Measurements from ENCODE around the gene TAMALIN.
A peak's percentile ranks its signal among the peaks of the same experiment; 100 is the strongest.

TAMALIN gene

DNA sequence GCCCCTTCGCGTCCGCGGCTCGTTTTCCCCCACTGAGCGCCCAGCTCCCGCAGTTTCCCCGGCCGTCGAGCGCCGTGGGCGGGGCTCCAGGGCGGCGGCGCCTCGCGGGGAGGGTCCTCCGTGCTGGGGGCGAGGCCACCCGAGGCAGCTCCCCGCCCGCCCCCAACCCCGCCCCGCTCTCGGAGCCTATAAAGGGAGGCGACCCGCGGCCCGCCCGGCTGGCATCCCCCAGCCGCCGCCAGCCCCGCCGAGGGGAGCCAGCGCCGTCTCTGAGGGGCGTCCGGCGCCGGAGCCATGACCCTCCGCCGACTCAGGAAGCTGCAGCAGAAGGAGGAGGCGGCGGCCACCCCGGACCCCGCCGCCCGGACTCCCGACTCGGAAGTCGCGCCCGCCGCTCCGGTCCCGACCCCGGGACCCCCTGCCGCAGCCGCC, at the start of gene TAMALIN:
Gene TAMALIN, plus strand, starts transcription at position 221 of the 432 bp plus-strand sequence. Its CDS starts 74 bp downstream, at position 295.
- intact Hi-C loops (cut with DNase I; ENCODE audit: low total_unique reads): no loop called here
- peak; percentile 66 to 83 for DNase-seq

DNA sequence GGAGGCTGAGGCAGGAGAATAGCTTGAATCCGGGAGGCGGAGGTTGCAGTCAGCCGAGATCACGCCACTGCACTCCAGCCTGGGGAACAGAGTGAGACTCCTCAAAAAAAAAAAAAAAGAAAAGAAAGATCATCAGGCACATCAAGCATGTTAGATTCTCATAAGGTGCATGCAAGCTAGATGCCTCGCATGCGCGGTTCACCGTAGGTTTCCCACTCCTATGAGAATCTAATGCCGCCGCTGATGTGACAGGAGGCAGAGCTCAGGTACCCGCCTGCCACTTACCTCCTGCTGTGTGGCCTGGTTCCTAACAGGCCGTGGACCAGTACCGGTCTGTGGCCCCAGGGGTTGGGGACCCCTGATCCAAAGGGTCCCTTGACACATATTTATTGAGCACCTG, 48.2 kb upstream of the TAMALIN start:
- TF ChIP-seq, protein P1, sequence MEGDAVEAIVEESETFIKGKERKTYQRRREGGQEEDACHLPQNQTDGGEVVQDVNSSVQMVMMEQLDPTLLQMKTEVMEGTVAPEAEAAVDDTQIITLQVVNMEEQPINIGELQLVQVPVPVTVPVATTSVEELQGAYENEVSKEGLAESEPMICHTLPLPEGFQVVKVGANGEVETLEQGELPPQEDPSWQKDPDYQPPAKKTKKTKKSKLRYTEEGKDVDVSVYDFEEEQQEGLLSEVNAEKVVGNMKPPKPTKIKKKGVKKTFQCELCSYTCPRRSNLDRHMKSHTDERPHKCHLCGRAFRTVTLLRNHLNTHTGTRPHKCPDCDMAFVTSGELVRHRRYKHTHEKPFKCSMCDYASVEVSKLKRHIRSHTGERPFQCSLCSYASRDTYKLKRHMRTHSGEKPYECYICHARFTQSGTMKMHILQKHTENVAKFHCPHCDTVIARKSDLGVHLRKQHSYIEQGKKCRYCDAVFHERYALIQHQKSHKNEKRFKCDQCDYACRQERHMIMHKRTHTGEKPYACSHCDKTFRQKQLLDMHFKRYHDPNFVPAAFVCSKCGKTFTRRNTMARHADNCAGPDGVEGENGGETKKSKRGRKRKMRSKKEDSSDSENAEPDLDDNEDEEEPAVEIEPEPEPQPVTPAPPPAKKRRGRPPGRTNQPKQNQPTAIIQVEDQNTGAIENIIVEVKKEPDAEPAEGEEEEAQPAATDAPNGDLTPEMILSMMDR (IDR thresholded peaks at IDR 0.05): no peak
- Histone ChIP-seq H3K27me3 (no peaks in the 10 kb centered on the region), H3K4me1 (peaks cover 0 to 68% (median 40%) of the 10 kb centered on the region in 4 donors), H3K27ac (no peak overlapping the region), H3K36me3 (peaks cover 0 to 4% (median 3%) of the 10 kb centered on the region in 3 donors), H3K4me3 (no peak overlapping the region), H3K9me3 (no peaks in the 10 kb centered on the region)
- no peak for DNase-seq
- intact Hi-C loops (cut with DNase I; ENCODE audit: low total_unique reads): no loop called here

More for the DNA sequence above, at the start of gene TAMALIN:
- Histone ChIP-seq H3K27me3 (peaks cover 0 to 35% of the 10 kb centered on the region in 2 donors), H3K27ac (peak within 1 kb of the TSS; percentile 60 to 75), H3K4me3 (peak within 1 kb of the TSS; percentile 57), H3K4me1 (peaks cover 0 to 34% (median 10%) of the 10 kb centered on the region in 4 donors), H3K9me3 (no peaks in the 10 kb centered on the region), H3K36me3 (peaks cover 0 to 7% (median 3%) of the 10 kb centered on the region in 3 donors)
- TF ChIP-seq, protein P1 (IDR thresholded peaks at IDR 0.05): no peak

DNA sequence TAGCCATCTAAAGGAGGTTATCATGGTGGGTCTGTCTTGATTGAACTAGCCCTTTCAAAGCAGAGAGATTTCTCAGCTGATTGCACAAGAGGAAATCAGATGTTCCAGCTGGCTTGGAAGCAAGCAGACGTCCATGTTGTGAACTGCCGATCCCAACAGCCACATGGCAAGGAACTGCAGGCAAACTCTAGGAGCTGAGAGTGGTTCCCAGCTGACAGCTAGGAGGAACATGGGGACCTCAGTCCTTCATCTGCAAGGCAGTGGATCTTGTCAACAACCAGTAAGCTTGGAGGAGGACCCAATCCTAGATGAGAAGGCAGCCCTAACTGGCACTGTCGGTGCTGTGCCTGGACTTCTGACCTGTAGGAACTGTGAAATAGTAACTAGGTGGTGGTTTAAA, 47.5 kb upstream of the TAMALIN start:
- intact Hi-C loops (cut with DNase I; ENCODE audit: low total_unique reads): no loop called here
- no peak overlapping the region for H3K4me3 ChIP-seq
- H3K9me3 ChIP-seq: no peaks in the 10 kb centered on the region
- no peak overlapping the region for H3K27ac ChIP-seq
- peaks cover 0 to 61% (median 37%) of the 10 kb centered on the region in 4 donors for H3K4me1 ChIP-seq
- H3K36me3 ChIP-seq: peaks cover 0 to 4% (median 3%) of the 10 kb centered on the region in 3 donors
- peak in 1 of 2 donors; percentile 57 for DNase-seq
- no peaks in the 10 kb centered on the region for H3K27me3 ChIP-seq
- TF ChIP-seq, protein P1 (IDR thresholded peaks at IDR 0.05): no peak

DNA sequence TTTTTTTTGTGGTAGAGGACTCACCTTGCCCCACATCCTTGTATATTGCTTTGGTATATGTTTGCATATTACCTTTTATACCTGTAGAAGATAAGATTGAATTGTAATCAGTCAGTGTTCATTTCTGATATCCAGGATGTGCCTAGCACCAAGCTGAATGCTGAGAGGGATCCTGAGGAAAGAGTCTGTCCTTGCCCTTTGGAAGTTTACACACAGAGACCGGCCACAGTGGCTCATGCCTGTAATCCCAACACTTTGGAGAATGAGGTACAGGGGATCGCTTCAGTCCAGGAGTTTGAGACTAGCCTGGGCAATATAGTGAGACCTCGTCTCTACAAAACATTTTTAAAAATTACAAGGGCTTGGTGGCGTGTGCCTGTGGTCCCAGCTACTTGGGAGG, 46.8 kb upstream of the TAMALIN start:
- intact Hi-C loops (cut with DNase I; ENCODE audit: low total_unique reads): no loop called here
- Histone ChIP-seq H3K27me3 (no peaks in the 10 kb centered on the region), H3K9me3 (no peaks in the 10 kb centered on the region), H3K4me3 (no peak overlapping the region), H3K36me3 (peaks cover 0 to 4% (median 3%) of the 10 kb centered on the region in 3 donors), H3K4me1 (peaks cover 0 to 54% (median 31%) of the 10 kb centered on the region in 4 donors), H3K27ac (no peak overlapping the region)
- TF ChIP-seq, protein P1 (IDR thresholded peaks at IDR 0.05): no peak
- no peak for DNase-seq

DNA sequence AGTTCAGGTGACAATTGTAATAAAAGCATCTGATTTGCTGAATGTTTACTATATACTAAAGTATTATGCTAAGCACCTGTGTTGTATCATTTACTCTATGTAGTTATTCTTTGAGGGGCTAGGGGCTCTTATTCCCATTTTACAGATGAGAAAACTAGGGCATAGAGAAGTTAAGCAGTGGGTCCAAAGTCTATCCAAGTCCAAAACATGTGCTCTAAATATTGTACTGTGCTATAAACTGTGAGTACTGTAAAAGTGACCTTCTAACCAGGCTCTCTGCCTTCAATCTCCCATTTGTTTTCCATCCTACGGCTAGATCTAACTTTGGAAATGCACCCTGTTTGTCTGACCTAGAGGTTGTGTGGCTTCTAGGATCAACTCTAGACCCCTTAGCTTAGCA, 46.3 kb upstream of the TAMALIN start:
- Histone ChIP-seq H3K36me3 (peaks cover 0 to 4% (median 3%) of the 10 kb centered on the region in 3 donors), H3K27ac (no peak overlapping the region)
- intact Hi-C loops (cut with DNase I; ENCODE audit: low total_unique reads): no loop called here

More for the DNA sequence above, 46.3 kb upstream of the TAMALIN start:
- DNase-seq: no peak
- no peaks in the 10 kb centered on the region for H3K27me3 ChIP-seq
- H3K4me1 ChIP-seq: peaks cover 0 to 48% (median 25%) of the 10 kb centered on the region in 4 donors
- H3K4me3 ChIP-seq: no peak overlapping the region
- H3K9me3 ChIP-seq: no peaks in the 10 kb centered on the region
- TF ChIP-seq, protein P1 (IDR thresholded peaks at IDR 0.05): no peak
